Measurements from ENCODE around the gene ILDR2. TPM values are rescaled to one million over a fixed set of nuclear protein-coding genes. Genes with fewer than 3 reads are reported as not detected.
A peak's percentile ranks its signal among the peaks of the same experiment; 100 is the strongest.

The ILDR2 gene
- total and polyA plus RNA-seq, 3 donors from 2014 or later: 36.8 to 217 (median 172) TPM

DNA sequence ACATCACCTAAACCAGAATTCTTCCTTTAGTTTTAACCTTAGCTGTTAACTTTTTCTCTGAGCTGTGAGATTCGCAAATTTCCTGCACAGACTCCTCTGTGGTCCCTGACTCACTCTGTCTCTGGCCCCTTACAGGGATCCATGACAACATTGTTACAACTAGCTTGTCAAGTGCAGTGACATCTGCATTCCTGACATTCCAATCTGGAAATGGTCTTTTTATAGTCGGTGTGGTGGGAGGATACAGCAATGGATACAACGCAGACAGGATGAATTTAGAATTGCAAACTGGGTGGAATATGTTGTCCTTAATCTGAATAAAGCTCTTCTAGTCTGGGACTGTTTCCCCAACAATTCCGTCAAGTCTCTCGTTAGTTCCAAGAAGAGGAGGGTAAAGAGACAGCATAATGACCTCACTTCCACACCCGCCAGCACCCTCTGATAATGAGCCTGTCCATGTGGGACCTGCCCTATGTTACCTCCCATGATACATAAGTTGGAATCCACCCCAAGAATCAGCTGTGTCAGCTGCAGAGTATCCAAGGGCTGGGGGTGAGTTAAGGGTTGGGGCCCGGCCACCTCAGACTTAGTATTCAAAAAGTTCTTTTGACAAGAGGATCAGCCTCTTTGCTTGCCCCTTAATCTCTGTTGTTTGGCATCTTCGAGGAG lies 49.4 kb downstream of the ILDR2 start:
- peak; percentile 80 for DNase-seq
- WGBS, 2 donors: 53 to 58% methylated on average over 8 of the region's 8 CpGs
- Histone ChIP-seq H3K9me3 (no peaks in the 10 kb centered on the region), H3K27ac (peak overlapping the region; percentile 60 to 74), H3K36me3 (ENCODE audit: low read depth, missing control alignments) (no peaks in the 10 kb centered on the region), H3K4me3 (no peak overlapping the region), H3K27me3 (no peaks in the 10 kb centered on the region), H3K4me1 (peaks cover 22% of the 10 kb centered on the region)
- TF ChIP-seq, protein P1, sequence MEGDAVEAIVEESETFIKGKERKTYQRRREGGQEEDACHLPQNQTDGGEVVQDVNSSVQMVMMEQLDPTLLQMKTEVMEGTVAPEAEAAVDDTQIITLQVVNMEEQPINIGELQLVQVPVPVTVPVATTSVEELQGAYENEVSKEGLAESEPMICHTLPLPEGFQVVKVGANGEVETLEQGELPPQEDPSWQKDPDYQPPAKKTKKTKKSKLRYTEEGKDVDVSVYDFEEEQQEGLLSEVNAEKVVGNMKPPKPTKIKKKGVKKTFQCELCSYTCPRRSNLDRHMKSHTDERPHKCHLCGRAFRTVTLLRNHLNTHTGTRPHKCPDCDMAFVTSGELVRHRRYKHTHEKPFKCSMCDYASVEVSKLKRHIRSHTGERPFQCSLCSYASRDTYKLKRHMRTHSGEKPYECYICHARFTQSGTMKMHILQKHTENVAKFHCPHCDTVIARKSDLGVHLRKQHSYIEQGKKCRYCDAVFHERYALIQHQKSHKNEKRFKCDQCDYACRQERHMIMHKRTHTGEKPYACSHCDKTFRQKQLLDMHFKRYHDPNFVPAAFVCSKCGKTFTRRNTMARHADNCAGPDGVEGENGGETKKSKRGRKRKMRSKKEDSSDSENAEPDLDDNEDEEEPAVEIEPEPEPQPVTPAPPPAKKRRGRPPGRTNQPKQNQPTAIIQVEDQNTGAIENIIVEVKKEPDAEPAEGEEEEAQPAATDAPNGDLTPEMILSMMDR (IDR thresholded peaks at IDR 0.05): no peak
- TF ChIP-seq POLR2A (IDR thresholded peaks at IDR 0.05): no peak
- intact Hi-C loops (cut with DNase I; ENCODE audit: low total_unique reads): no loop called here

DNA sequence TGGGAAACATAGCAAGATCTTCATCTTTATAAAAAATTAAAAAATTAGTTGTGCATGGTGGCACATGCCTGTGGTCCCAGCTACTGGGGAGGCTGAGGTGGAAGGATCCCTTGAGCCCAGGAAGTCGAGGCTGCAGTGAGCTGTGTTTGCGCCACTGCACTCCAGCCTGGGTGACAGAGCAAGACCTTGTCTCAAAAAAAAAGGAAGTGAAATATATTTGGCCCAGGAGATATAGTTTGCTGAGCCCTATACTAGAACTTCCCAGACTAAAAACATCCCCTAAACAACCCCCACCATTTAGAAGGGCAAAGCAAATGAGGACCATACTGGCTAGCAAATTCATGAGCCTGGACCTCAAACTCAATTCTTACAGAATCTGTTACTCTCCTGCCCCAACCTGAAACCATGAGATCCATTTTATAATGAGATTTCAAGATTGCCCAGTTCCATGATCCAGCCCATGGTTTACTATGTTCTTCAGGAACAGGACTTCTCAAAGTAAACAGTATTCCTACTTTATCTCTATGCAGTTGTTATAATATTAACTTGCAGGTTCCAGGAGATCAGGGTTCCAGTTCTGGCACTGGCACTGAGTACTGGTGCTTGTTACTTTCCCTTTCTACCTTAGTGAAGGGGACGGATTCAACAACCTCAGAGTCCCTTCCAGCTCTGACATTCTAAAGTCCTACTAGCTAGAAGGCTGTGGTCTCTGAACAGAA lies 50.4 kb downstream of the ILDR2 start:
- H3K27me3 ChIP-seq: no peaks in the 10 kb centered on the region
- no peaks in the 10 kb centered on the region for H3K36me3 ChIP-seq (ENCODE audit: low read depth, missing control alignments)
- intact Hi-C loops (cut with DNase I; ENCODE audit: low total_unique reads): no loop called here
- no peaks in the 10 kb centered on the region for H3K9me3 ChIP-seq
- peak overlapping the region; percentile 60 to 67 for H3K27ac ChIP-seq
- TF ChIP-seq POLR2A (IDR thresholded peaks at IDR 0.05): no peak
- TF ChIP-seq, protein P1 (IDR thresholded peaks at IDR 0.05): no peak
- no peak overlapping the region for H3K4me3 ChIP-seq
- DNase-seq: no peak
- 50 to 67% methylated on average over 3 of the region's 3 CpGs for WGBS, 2 donors
- peaks cover 18% of the 10 kb centered on the region for H3K4me1 ChIP-seq

DNA sequence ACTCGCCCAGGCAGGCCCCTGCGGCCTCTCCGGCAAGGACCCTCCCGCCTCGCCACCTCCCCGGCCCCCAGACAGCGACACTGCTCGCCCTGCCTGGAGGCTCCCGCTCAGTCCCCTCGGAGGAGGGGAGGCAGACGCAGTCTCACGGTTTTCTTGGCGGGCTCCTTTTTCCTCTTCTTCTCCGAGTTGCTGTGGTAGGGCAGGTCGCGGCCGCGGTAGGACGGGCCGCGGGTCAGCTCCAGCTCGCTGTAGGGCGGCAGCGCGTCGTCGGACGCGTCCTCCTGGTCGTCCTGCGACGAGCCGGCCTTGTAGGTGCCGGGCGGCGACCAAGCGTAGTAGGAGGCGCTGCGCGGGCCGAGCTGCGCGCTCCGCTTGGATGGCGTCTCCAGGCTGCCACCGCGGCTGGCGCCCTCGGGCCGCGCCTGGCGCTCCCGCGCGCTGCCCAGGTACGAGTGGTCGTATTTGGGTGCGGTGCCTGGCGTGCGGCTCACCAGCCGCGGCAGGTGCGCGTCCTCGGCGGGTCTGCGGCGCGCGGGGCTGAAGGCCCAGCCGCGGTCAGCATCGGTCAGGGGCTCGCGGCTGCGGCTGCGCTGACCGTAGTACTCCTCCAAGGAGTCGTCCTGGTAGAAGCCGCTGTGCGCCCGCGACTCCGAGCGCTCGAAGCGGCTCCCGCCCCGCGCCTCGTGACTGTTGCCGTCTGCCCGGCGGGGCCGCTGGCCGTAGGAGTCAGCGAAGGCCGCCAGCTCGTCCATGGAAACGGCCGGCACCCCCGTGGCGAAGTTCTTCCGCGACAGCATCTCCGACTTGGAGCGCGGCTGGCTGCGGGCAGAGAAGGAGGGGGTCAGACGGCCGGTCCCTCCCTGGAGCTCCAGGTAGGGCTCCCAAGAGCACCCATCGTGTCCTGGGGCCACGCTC lies 54.5 kb downstream of the ILDR2 start:
- Histone ChIP-seq H3K36me3 (ENCODE audit: low read depth, missing control alignments) (no peaks in the 10 kb centered on the region), H3K4me3 (peak overlapping the region; percentile 37 to 39), H3K9me3 (no peaks in the 10 kb centered on the region), H3K27me3 (no peaks in the 10 kb centered on the region), H3K4me1 (peaks cover 6% of the 10 kb centered on the region), H3K27ac (peak overlapping the region in 1 of 2 donors; percentile 18)
- 24 to 36% methylated on average over 12 to 98 of the region's 113 CpGs for WGBS, 2 donors
- no peak for TF ChIP-seq POLR2A (IDR thresholded peaks at IDR 0.05)
- TF ChIP-seq, protein P1 (IDR thresholded peaks at IDR 0.05): no peak
- intact Hi-C loops (cut with DNase I; ENCODE audit: low total_unique reads): no loop called here
- no peak for DNase-seq

DNA sequence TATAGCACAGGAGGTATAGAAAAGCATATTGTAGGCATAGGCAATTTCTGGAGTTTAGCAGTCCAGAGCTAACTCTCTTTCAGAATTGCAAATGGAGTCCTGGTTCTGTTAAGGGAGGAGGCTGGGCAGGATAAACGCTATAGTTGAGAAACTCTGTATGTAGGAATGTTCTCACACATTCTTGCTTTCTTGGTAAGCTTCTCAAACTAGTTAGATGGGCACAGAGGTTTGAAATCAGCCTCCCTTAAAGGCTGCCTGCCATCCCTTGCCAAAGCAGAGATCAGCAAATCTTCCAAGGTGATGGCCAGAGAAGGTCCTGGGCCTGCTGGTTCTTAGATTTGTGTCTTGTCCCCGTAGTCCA lies 56.4 kb downstream of the ILDR2 start:
- Histone ChIP-seq H3K9me3 (no peaks in the 10 kb centered on the region), H3K4me1 (no peaks in the 10 kb centered on the region), H3K27me3 (no peaks in the 10 kb centered on the region), H3K4me3 (no peak overlapping the region), H3K27ac (no peak overlapping the region), H3K36me3 (ENCODE audit: low read depth, missing control alignments) (no peaks in the 10 kb centered on the region)
- intact Hi-C loops (cut with DNase I; ENCODE audit: low total_unique reads): no loop called here
- DNase-seq: no peak
- TF ChIP-seq, protein P1 (IDR thresholded peaks at IDR 0.05): no peak
- TF ChIP-seq POLR2A (IDR thresholded peaks at IDR 0.05): no peak
- 85 to 87% methylated on average over 2 of the region's 2 CpGs for WGBS, 2 donors
